D721Med (cell line): ENCODE data around the gene ZIC2.

Experiments
- DNase-seq: peaks from one replicate; pipeline ENCODE4 v3.0.0; 2011; ENCODE audit warnings: low spot score; ENCODE audit not compliant: insufficient read length
- FAIRE-seq: peaks from 2 replicates; lab custom pipeline; 2011; peaks lifted over from hg19 to GRCh38; lab: Jason Lieb, UNC
- CTCF ChIP-seq: IDR thresholded peaks from 2 replicates; pipeline ENCODE4 v1.5.1; 2012; ENCODE audit warnings: mild to moderate bottlenecking, control low read depth; ENCODE audit not compliant: insufficient read depth; ENCODE audit errors: missing control alignments

The ZIC2 gene

GRCh38 chr13:99985241-99985874, 3.8 kb downstream of the ZIC2 start:
- TF ChIP-seq CTCF: no peak
- FAIRE-seq (no peak), DNase-seq (no peak)

GRCh38 chr13:99985886-99986527, 4.4 kb downstream of the ZIC2 start:
- no peak for FAIRE-seq

GRCh38 chr13:99986741-99987140, 5.2 kb downstream of the ZIC2 start:
- no peak for TF ChIP-seq CTCF
- FAIRE-seq (no peak), DNase-seq (no peak)

More at GRCh38 chr13:99985886-99986527, 4.4 kb downstream of the ZIC2 start:
- DNase-seq: no peak
- TF ChIP-seq CTCF: no peak

- FAIRE-seq (no peak), DNase-seq (no peak)
- TF ChIP-seq CTCF: no peak
Measured at GRCh38 chr13:99987154-99988019, 5.8 kb downstream of the ZIC2 start.

- DNase-seq: no peak
- TF ChIP-seq CTCF: no peak
Measured at GRCh38 chr13:99988529-99989275, 7.1 kb downstream of the ZIC2 start.

GRCh38 chr13:99989276-99990125, 7.9 kb downstream of the ZIC2 start:
- DNase-seq (no peak), FAIRE-seq (no peak)
- TF ChIP-seq CTCF: no peak

More at GRCh38 chr13:99988529-99989275, 7.1 kb downstream of the ZIC2 start:
- FAIRE-seq: no peak
